Astrocyte (in vitro differentiated cells and primary cell): ENCODE data around the gene TRPM7.

Experiments used
- EZH2 ChIP-seq: IDR thresholded peaks from 2 replicates; pipeline ENCODE4 v1.6.1; 2012; ENCODE audit warnings: mild to moderate bottlenecking, low read length, inconsistent platforms; ENCODE audit not compliant: insufficient read depth
- TF ChIP-seq, protein P1 (sequence below): IDR thresholded peaks from 2 replicates; pipeline ENCODE4 v1.5.1; 2011; ENCODE audit warnings: low read depth, mild to moderate bottlenecking, inconsistent platforms, low read length, moderate library complexity; ENCODE audit not compliant: insufficient read depth

DNA sequence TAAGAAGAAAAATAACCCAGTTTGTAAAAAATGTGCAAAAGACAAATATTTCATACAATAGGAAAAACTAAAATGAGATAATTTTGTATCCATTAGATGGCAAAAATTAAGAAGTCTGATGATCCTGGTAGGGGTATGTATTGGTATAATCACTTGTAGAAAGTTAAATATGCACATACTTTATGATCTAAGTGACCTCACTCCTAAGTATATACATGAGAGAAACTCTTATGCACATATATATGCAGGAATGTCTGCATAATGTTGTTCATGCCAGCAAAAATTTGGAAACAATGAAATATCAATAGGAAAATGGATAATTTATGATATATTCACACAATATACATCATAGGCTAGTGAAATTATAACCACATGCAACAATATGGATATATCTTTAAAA, 173.6 kb downstream of the TRPM7 start:
- TF ChIP-seq, protein P1, sequence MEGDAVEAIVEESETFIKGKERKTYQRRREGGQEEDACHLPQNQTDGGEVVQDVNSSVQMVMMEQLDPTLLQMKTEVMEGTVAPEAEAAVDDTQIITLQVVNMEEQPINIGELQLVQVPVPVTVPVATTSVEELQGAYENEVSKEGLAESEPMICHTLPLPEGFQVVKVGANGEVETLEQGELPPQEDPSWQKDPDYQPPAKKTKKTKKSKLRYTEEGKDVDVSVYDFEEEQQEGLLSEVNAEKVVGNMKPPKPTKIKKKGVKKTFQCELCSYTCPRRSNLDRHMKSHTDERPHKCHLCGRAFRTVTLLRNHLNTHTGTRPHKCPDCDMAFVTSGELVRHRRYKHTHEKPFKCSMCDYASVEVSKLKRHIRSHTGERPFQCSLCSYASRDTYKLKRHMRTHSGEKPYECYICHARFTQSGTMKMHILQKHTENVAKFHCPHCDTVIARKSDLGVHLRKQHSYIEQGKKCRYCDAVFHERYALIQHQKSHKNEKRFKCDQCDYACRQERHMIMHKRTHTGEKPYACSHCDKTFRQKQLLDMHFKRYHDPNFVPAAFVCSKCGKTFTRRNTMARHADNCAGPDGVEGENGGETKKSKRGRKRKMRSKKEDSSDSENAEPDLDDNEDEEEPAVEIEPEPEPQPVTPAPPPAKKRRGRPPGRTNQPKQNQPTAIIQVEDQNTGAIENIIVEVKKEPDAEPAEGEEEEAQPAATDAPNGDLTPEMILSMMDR, result no peak
- no peak for TF ChIP-seq EZH2
